Astrocyte (in vitro differentiated cells and primary cell): ENCODE measurements around the gene TARS2. TPM values are rescaled to one million over a fixed set of nuclear protein-coding genes. Genes with fewer than 3 reads are reported as not detected.
A peak's percentile ranks its signal among the peaks of the same experiment; 100 is the strongest.

Experiments used
- DNase-seq: peaks from one replicate; pipeline ENCODE4 v3.0.0-alpha.2; 2010; ENCODE audit warnings: low read depth
- FAIRE-seq: peaks from 2 replicates; lab custom pipeline; 2011; peaks lifted over from hg19 to GRCh38; lab: Jason Lieb, UNC
- H2AFZ ChIP-seq: 2 replicates; pipeline ENCODE4 v1.6.0; 2012; ENCODE audit warnings: low read depth, low read length, inconsistent platforms
- H3K27ac ChIP-seq: 2 replicates; pipeline ENCODE4 v1.5.1; 2011; ENCODE audit warnings: low read depth, low read length, inconsistent platforms
- H3K27me3 ChIP-seq: 2 replicates; pipeline ENCODE4 v1.6.0; 2011; ENCODE audit warnings: low read length, inconsistent platforms; ENCODE audit not compliant: insufficient read depth
- H3K36me3 ChIP-seq: 2 replicates; pipeline ENCODE4 v1.5.1; 2011; ENCODE audit warnings: low read length, inconsistent platforms; ENCODE audit not compliant: insufficient read depth
- H3K4me1 ChIP-seq: 2 replicates; pipeline ENCODE4 v1.5.1; 2011; ENCODE audit warnings: low read length, inconsistent platforms; ENCODE audit not compliant: insufficient read depth
- H3K4me2 ChIP-seq: 2 replicates; pipeline ENCODE4 v1.6.0; 2012; ENCODE audit warnings: low read length, inconsistent platforms
- H3K4me3 ChIP-seq: 2 replicates; pipeline ENCODE4 v1.5.1; 2011; ENCODE audit warnings: low read depth, mild to moderate bottlenecking, low read length, inconsistent platforms; ENCODE audit not compliant: insufficient read depth
- H3K79me2 ChIP-seq: 2 replicates; pipeline ENCODE4 v1.6.0; 2012; ENCODE audit warnings: mild to moderate bottlenecking, low read length, inconsistent platforms; ENCODE audit not compliant: insufficient read depth
- H3K9ac ChIP-seq: 2 replicates; pipeline ENCODE4 v1.6.0; 2012; ENCODE audit warnings: mild to moderate bottlenecking, low read length, inconsistent platforms
- H3K9me3 ChIP-seq: 2 replicates; pipeline ENCODE4 v1.5.1; 2012; ENCODE audit warnings: low read depth, mild to moderate bottlenecking, low read length, inconsistent platforms; ENCODE audit not compliant: insufficient read depth
- H4K20me1 ChIP-seq: 2 replicates; pipeline ENCODE4 v1.6.0; 2012; ENCODE audit warnings: low read length, inconsistent platforms; ENCODE audit not compliant: insufficient read depth
- H3K27ac Mint-ChIP-seq: one replicate; pipeline ENCODE4 v1.8.0; 2021; ENCODE audit warnings: mild to moderate bottlenecking, mixed read lengths; ENCODE audit not compliant: unreplicated experiment
- H3K27me3 Mint-ChIP-seq: one replicate; pipeline ENCODE4 v1.8.0; 2021; ENCODE audit warnings: low read depth, mixed read lengths; ENCODE audit not compliant: unreplicated experiment
- H3K36me3 Mint-ChIP-seq: one replicate; pipeline ENCODE4 v1.8.0; 2021; ENCODE audit warnings: low read depth, mixed read lengths; ENCODE audit not compliant: unreplicated experiment
- H3K4me1 Mint-ChIP-seq: one replicate; pipeline ENCODE4 v1.8.0; 2021; ENCODE audit warnings: low read depth, mixed read lengths; ENCODE audit not compliant: unreplicated experiment
- H3K4me3 Mint-ChIP-seq: one replicate; pipeline ENCODE4 v1.8.0; 2021; ENCODE audit warnings: mild to moderate bottlenecking, moderate library complexity, mixed read lengths; ENCODE audit not compliant: unreplicated experiment
- H3K9me3 Mint-ChIP-seq: one replicate; pipeline ENCODE4 v1.8.0; 2021; ENCODE audit warnings: mild to moderate bottlenecking, mixed read lengths; ENCODE audit not compliant: unreplicated experiment
- CTCF ChIP-seq: IDR thresholded peaks from 2 replicates; pipeline ENCODE4 v1.5.1; 2011; ENCODE audit warnings: low read depth, mild to moderate bottlenecking, inconsistent platforms, low read length, moderate library complexity; ENCODE audit not compliant: insufficient read depth
- EZH2 ChIP-seq: IDR thresholded peaks from 2 replicates; pipeline ENCODE4 v1.6.1; 2012; ENCODE audit warnings: mild to moderate bottlenecking, low read length, inconsistent platforms; ENCODE audit not compliant: insufficient read depth
- total RNA-seq: library from RNA; stranded (reverse); gene quantifications from 2 replicates; pipeline ENCODE4 v1.2.1, GENCODE V29; 2021

Gene TARS2
- total RNA-seq, 1 donor from 2014 or later: 15.5 TPM

- no peak for DNase-seq
- Mint-ChIP-seq H3K27me3 (no peaks in the 10 kb centered on the region), H3K9me3 (no peaks in the 10 kb centered on the region), H3K4me3 (no peak overlapping the region), H3K4me1 (peaks cover 17% of the 10 kb centered on the region), H3K36me3 (peaks cover 28% of the 10 kb centered on the region), H3K27ac (peak overlapping the region; percentile 18)
- no peak for FAIRE-seq
- Histone ChIP-seq H3K4me3 (no peak overlapping the region), H3K27me3 (no peaks in the 10 kb centered on the region), H3K79me2 (peaks cover 15% of the 10 kb centered on the region), H3K27ac (no peak overlapping the region), H3K9ac (no peak overlapping the region), H3K36me3 (peaks cover 17% of the 10 kb centered on the region), H2AFZ (no peak overlapping the region), H3K9me3 (no peaks in the 10 kb centered on the region), H3K4me1 (peaks cover 21% of the 10 kb centered on the region), H3K4me2 (no peak overlapping the region), H4K20me1 (no peaks in the 10 kb centered on the region)
- TF ChIP-seq EZH2 (no peak), CTCF (no peak)
Measured at GRCh38 chr1:150505431-150505830, 18.2 kb downstream of the TARS2 start.

GRCh38 chr1:150507912-150508864 lies 21.0 kb downstream of the TARS2 start, which contains the start of gene ECM1:
ECM1 (plus strand) TSS chr1:150508109; CDS start chr1:150508210, 101 bp downstream.
- peaks cover 17% of the 10 kb centered on the region for H3K4me1 Mint-ChIP-seq
- H3K79me2 ChIP-seq: peaks cover 18% of the 10 kb centered on the region
- H3K27me3 Mint-ChIP-seq: no peaks in the 10 kb centered on the region
- FAIRE-seq (no peak), DNase-seq (peak; percentile 74)
- H3K4me2 ChIP-seq: peak within 1 kb of the TSS; percentile 88
- peak within 1 kb of the TSS; percentile 80 for H3K27ac Mint-ChIP-seq
- H3K4me3 Mint-ChIP-seq: peak within 1 kb of the TSS; percentile 40
- TF ChIP-seq CTCF (no peak), EZH2 (no peak)
- H3K27ac ChIP-seq: peak within 1 kb of the TSS; percentile 74
- peaks cover 31% of the 10 kb centered on the region for H3K36me3 Mint-ChIP-seq
- no peaks in the 10 kb centered on the region for H3K27me3 ChIP-seq
- H3K4me3 ChIP-seq: peak within 1 kb of the TSS; percentile 61
- peak within 1 kb of the TSS; percentile 36 for H2AFZ ChIP-seq
- peaks cover 14% of the 10 kb centered on the region for H3K36me3 ChIP-seq
- no peaks in the 10 kb centered on the region for H3K9me3 Mint-ChIP-seq
- H3K9me3 ChIP-seq: no peaks in the 10 kb centered on the region
- no peaks in the 10 kb centered on the region for H4K20me1 ChIP-seq
- peak within 1 kb of the TSS; percentile 79 for H3K9ac ChIP-seq
- peaks cover 21% of the 10 kb centered on the region for H3K4me1 ChIP-seq
